HepG2 (cell line): ENCODE measurements around the gene NEAT1. TPM values are rescaled to one million over a fixed set of nuclear protein-coding genes. Genes with fewer than 3 reads are reported as not detected.

Experiments used
- CHD4 ChIP-seq: fragments of 200-600 bp; sonication (generic); IDR thresholded peaks from 2 replicates; pipeline ENCODE4 v1.7.0; 2017; ENCODE audit warnings: mild to moderate bottlenecking, low read length, borderline replicate concordance
- FIP1L1 ChIP-seq: fragments of 200-400 bp; formaldehyde crosslinking; IDR thresholded peaks from 2 replicates; pipeline ENCODE4 v1.6.1; 2018; ENCODE audit warnings: low read depth, mild to moderate bottlenecking, low read length, moderate library complexity, borderline replicate concordance; ENCODE audit not compliant: insufficient read depth
- FOSL2 ChIP-seq: sonication (generic); formaldehyde crosslinking; IDR thresholded peaks from 2 replicates; pipeline ENCODE4 v1.4.0; 2020; ENCODE audit warnings: missing genetic modification reagents
- HOXD1 ChIP-seq: sonication (generic); formaldehyde crosslinking; IDR thresholded peaks from 2 replicates; pipeline ENCODE4 v1.5.0; 2020; ENCODE audit warnings: missing genetic modification reagents
- KDM5A ChIP-seq: fragments of 200-600 bp; sonication (generic); IDR thresholded peaks from 2 replicates; pipeline ENCODE4 v1.7.0; 2018; ENCODE audit warnings: antibody characterized with exemption, mild to moderate bottlenecking, low read length, borderline replicate concordance
- KLF11 ChIP-seq: IDR thresholded peaks from 2 replicates; pipeline ENCODE4 v1.6.1; 2016; ENCODE audit warnings: missing compliant biosample characterization
- MAF1 ChIP-seq: sonication (generic); formaldehyde crosslinking; IDR thresholded peaks from 2 replicates; pipeline ENCODE4 v1.5.0; 2020; ENCODE audit warnings: missing genetic modification reagents, borderline replicate concordance
- MEIS1 ChIP-seq: sonication (generic); formaldehyde crosslinking; IDR thresholded peaks from 2 replicates; pipeline ENCODE4 v1.9.0; 2021; ENCODE audit warnings: mild to moderate bottlenecking, missing genetic modification reagents, moderate library complexity, borderline replicate concordance
- PAWR ChIP-seq: sonication (generic); formaldehyde crosslinking; IDR thresholded peaks from 2 replicates; pipeline ENCODE4 v1.4.0; 2020; ENCODE audit warnings: missing genetic modification reagents, mild to moderate bottlenecking, borderline replicate concordance
- PRMT3 ChIP-seq: sonication (generic); formaldehyde crosslinking; IDR thresholded peaks from 2 replicates; pipeline ENCODE4 v1.8.1; 2022; ENCODE audit warnings: low read depth, mild to moderate bottlenecking, moderate library complexity, missing genetic modification reagents, borderline replicate concordance
- RAD21 ChIP-seq: fragments of 450-650 bp; formaldehyde crosslinking; IDR thresholded peaks from 2 replicates; pipeline ENCODE4 v1.5.0; 2020; ENCODE audit warnings: mild to moderate bottlenecking
- TCF7 ChIP-seq: sonication (generic); IDR thresholded peaks from 2 replicates; pipeline ENCODE4 v1.6.1; 2016; ENCODE audit warnings: antibody characterized with exemption, low read depth
- YEATS2 ChIP-seq: sonication (generic); formaldehyde crosslinking; IDR thresholded peaks from 2 replicates; pipeline ENCODE4 v1.4.0; 2020; ENCODE audit warnings: missing genetic modification reagents, borderline replicate concordance
- ZNF337 ChIP-seq: sonication (generic); formaldehyde crosslinking; IDR thresholded peaks from 2 replicates; pipeline ENCODE4 v1.5.1; 2020; ENCODE audit warnings: missing genetic modification reagents, low read depth, mild to moderate bottlenecking, borderline replicate concordance
- ZNF460 ChIP-seq: sonication (generic); formaldehyde crosslinking; IDR thresholded peaks from 2 replicates; pipeline ENCODE4 v1.5.1; 2020; ENCODE audit warnings: missing genetic modification reagents, mild to moderate bottlenecking, borderline replicate concordance
- ZNF570 ChIP-seq: sonication (generic); formaldehyde crosslinking; IDR thresholded peaks from 2 replicates; pipeline ENCODE4 v1.4.0; 2020; ENCODE audit warnings: mild to moderate bottlenecking, missing genetic modification reagents, borderline replicate concordance
- ZNF781 ChIP-seq: sonication (generic); formaldehyde crosslinking; IDR thresholded peaks from 2 replicates; pipeline ENCODE4 v1.5.1; 2020; ENCODE audit warnings: borderline replicate concordance, mild to moderate bottlenecking, missing genetic modification reagents; ENCODE audit errors: not compliant biosample characterization
- polyA plus RNA-seq, 8 experiments: library from polyadenylated mRNA; depleted of rRNA in 3 of 8; stranded (reverse) in 7 of 8; unstranded in 1 of 8; fragments of >200 nt; fragmentation: Illumina TruSeq in 4 of 8; extraction: Trizol in 4 of 8; gene quantifications; 2 replicates each; pipeline versions ENCODE4 v1.2.1 to v1.2.3, GENCODE V29; 2011 to 2016; ENCODE audit warnings: low read depth in 4 of 8, missing spikeins in 1 of 8, mixed read lengths in 1 of 8; ENCODE audit not compliant: insufficient read depth in 1 of 8
- total RNA-seq, 5 experiments: library from RNA; depleted of rRNA; stranded (reverse); fragments of >200 nt; fragmentation: Illumina TruSeq; extraction: Trizol; gene quantifications; 2 replicates each; pipeline ENCODE4 v1.2.3, GENCODE V29; 2016; ENCODE audit warnings: low read depth in 1 of 5
- TF ChIP-seq, protein P1 (sequence below): sonication (generic); formaldehyde crosslinking; IDR thresholded peaks from 2 replicates; pipeline ENCODE4 v1.4.0; 2020; ENCODE audit warnings: mild to moderate bottlenecking, missing genetic modification reagents
- TF ChIP-seq, protein P2 (sequence below): sonication (generic); formaldehyde crosslinking; IDR thresholded peaks from 2 replicates; pipeline ENCODE4 v1.5.1; 2020; ENCODE audit warnings: missing genetic modification reagents, mild to moderate bottlenecking, borderline replicate concordance
- TF ChIP-seq, protein P3 (sequence below): sonication (generic); formaldehyde crosslinking; IDR thresholded peaks from 2 replicates; pipeline ENCODE4 v1.4.0; 2020; ENCODE audit warnings: mild to moderate bottlenecking, missing genetic modification reagents
- TF ChIP-seq, protein P4 (sequence below): sonication (generic); IDR thresholded peaks from 2 replicates; pipeline ENCODE4 v1.6.1; 2016; ENCODE audit warnings: low read depth, borderline replicate concordance
- TF ChIP-seq, protein P5 (sequence below): sonication (generic); formaldehyde crosslinking; IDR thresholded peaks from 2 replicates; pipeline ENCODE4 v1.8.1; 2023; ENCODE audit warnings: mild to moderate bottlenecking, missing genetic modification reagents

NEAT1 gene
- total and polyA plus RNA-seq, 2 of the 13 experiments (the other 11 are each of a cell fraction or from before 2014, with no cell fraction given): 20.5 to 41.2 TPM

DNA sequence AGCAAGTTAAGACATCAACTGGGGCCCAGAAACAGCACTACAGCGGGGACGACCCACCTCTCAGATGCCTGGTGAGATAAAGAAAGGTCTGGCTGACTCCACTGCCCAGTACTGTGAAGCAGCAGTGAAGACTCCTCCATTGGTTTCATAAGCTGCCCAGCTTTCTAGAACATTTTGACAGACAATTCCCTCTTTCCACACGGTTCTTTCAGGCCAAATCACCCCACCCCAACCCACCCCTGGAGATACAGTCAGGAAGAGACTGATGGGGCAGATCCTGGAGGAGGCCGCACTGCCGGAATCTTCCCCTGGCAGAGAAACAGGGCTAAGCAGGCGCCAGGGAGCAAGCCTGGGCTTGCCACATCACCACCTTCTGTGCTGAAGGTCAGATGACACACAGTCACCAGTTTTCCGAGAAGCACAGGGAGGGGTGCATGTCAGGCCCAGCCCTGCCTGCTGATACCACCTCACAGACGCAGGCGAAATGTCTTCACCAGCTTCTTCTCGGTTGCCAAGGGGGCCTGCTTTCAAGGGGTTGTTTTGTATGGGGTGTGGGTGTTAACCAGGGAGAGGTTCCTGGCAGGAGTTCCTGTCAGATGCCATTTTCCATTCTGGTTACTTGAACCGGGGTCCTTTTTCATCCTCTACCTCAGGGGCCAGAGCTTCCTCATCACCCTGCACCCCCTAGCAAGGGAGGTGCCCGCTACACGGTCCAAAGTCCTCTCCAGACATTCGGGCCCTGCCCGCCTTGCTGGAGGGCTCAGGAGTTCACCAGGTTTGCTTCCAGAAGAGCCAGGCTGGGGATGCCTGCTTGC is 1.4 kb upstream of the NEAT1 start (continued):
- no peak for TF ChIP-seq MEIS1 (CRISPR knock-in tag)
- peak; percentile 96 for TF ChIP-seq FOSL2 (CRISPR knock-in tag)
- TF ChIP-seq YEATS2 (CRISPR knock-in tag): no peak; the same call in 1 of the 2 replicates
- no peak for TF ChIP-seq ZNF460
- TF ChIP-seq, protein P1, sequence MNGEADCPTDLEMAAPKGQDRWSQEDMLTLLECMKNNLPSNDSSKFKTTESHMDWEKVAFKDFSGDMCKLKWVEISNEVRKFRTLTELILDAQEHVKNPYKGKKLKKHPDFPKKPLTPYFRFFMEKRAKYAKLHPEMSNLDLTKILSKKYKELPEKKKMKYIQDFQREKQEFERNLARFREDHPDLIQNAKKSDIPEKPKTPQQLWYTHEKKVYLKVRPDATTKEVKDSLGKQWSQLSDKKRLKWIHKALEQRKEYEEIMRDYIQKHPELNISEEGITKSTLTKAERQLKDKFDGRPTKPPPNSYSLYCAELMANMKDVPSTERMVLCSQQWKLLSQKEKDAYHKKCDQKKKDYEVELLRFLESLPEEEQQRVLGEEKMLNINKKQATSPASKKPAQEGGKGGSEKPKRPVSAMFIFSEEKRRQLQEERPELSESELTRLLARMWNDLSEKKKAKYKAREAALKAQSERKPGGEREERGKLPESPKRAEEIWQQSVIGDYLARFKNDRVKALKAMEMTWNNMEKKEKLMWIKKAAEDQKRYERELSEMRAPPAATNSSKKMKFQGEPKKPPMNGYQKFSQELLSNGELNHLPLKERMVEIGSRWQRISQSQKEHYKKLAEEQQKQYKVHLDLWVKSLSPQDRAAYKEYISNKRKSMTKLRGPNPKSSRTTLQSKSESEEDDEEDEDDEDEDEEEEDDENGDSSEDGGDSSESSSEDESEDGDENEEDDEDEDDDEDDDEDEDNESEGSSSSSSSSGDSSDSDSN: peak; percentile 39
- TF ChIP-seq FIP1L1: no peak
- no peak for TF ChIP-seq KLF11 (CRISPR knock-in tag)
- TF ChIP-seq CHD4: no peak
- no peak for TF ChIP-seq ZNF781
- peak; percentile 53; the same call in 1 of the 2 replicates for TF ChIP-seq MAF1 (CRISPR knock-in tag)
- no peak; the same call in 1 of the 2 replicates for TF ChIP-seq KDM5A
- TF ChIP-seq, protein P2, sequence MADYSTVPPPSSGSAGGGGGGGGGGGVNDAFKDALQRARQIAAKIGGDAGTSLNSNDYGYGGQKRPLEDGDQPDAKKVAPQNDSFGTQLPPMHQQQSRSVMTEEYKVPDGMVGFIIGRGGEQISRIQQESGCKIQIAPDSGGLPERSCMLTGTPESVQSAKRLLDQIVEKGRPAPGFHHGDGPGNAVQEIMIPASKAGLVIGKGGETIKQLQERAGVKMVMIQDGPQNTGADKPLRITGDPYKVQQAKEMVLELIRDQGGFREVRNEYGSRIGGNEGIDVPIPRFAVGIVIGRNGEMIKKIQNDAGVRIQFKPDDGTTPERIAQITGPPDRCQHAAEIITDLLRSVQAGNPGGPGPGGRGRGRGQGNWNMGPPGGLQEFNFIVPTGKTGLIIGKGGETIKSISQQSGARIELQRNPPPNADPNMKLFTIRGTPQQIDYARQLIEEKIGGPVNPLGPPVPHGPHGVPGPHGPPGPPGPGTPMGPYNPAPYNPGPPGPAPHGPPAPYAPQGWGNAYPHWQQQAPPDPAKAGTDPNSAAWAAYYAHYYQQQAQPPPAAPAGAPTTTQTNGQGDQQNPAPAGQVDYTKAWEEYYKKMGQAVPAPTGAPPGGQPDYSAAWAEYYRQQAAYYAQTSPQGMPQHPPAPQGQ (CRISPR knock-in tag): no peak
- 0 out of 2 replicates have a peak, but pooled peaks have one; percentile 6 for TF ChIP-seq TCF7
- TF ChIP-seq PAWR (CRISPR knock-in tag): no peak
- no peak for TF ChIP-seq RAD21 (CRISPR knock-in tag)
- TF ChIP-seq, protein P3, sequence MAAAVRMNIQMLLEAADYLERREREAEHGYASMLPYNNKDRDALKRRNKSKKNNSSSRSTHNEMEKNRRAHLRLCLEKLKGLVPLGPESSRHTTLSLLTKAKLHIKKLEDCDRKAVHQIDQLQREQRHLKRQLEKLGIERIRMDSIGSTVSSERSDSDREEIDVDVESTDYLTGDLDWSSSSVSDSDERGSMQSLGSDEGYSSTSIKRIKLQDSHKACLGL (CRISPR knock-in tag): no peak; the same call in 1 of the 2 replicates
- no peak for TF ChIP-seq ZNF570 (CRISPR knock-in tag)
- TF ChIP-seq, protein P4, sequence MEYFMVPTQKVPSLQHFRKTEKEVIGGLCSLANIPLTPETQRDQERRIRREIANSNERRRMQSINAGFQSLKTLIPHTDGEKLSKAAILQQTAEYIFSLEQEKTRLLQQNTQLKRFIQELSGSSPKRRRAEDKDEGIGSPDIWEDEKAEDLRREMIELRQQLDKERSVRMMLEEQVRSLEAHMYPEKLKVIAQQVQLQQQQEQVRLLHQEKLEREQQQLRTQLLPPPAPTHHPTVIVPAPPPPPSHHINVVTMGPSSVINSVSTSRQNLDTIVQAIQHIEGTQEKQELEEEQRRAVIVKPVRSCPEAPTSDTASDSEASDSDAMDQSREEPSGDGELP: peak; percentile 86; the same call in 1 of the 2 replicates
- TF ChIP-seq, protein P5, sequence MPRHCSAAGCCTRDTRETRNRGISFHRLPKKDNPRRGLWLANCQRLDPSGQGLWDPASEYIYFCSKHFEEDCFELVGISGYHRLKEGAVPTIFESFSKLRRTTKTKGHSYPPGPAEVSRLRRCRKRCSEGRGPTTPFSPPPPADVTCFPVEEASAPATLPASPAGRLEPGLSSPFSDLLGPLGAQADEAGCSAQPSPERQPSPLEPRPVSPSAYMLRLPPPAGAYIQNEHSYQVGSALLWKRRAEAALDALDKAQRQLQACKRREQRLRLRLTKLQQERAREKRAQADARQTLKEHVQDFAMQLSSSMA (CRISPR knock-in tag): no peak
- TF ChIP-seq ZNF337 (CRISPR knock-in tag): no peak
- TF ChIP-seq HOXD1 (CRISPR knock-in tag): peak; percentile 59; the same call in 1 of the 2 replicates
- peak; percentile 37; the same call in 1 of the 2 replicates for TF ChIP-seq PRMT3
